T47D (cell line): ENCODE measurements around the gene SHROOM3.
"Not testable (repeated sequence)": the region's sequence is repeated elsewhere in the genome, so short reads cannot be mapped to it uniquely, and the experiment has no call there.

Experiments
- DNase-seq, 2 experiments: peaks; one replicate each; pipeline versions ENCODE4 v3.0.0 to v3.0.0-alpha.2; 2011 to 2012; ENCODE audit warnings: low read depth in 1 of 2, low spot score in 1 of 2
- JUND ChIP-seq: IDR thresholded peaks from 2 replicates; pipeline ENCODE4 v1.6.1; 2012; ENCODE audit warnings: low read depth
- in situ Hi-C: cut with HindIII; loops from 2 replicates; pipeline ENCODE4 v1.10.0; 2016; ENCODE audit warnings: low sequenced_read_pairs, low pct_unique_long_range_greater_than_20kb

The SHROOM3 gene

GRCh38 chr4:76426272-76426671, 8.8 kb upstream of the SHROOM3 start:
- in situ Hi-C loops, result no loop called here
- peak in 1 of 2 experiments; percentile 41 for DNase-seq
- no peak for TF ChIP-seq JUND

- TF ChIP-seq JUND, result no peak
- in situ Hi-C loops, result no loop called here
- DNase-seq, result no peak
Observed at GRCh38 chr4:76429636-76430035, 5.4 kb upstream of the SHROOM3 start.

DNA sequence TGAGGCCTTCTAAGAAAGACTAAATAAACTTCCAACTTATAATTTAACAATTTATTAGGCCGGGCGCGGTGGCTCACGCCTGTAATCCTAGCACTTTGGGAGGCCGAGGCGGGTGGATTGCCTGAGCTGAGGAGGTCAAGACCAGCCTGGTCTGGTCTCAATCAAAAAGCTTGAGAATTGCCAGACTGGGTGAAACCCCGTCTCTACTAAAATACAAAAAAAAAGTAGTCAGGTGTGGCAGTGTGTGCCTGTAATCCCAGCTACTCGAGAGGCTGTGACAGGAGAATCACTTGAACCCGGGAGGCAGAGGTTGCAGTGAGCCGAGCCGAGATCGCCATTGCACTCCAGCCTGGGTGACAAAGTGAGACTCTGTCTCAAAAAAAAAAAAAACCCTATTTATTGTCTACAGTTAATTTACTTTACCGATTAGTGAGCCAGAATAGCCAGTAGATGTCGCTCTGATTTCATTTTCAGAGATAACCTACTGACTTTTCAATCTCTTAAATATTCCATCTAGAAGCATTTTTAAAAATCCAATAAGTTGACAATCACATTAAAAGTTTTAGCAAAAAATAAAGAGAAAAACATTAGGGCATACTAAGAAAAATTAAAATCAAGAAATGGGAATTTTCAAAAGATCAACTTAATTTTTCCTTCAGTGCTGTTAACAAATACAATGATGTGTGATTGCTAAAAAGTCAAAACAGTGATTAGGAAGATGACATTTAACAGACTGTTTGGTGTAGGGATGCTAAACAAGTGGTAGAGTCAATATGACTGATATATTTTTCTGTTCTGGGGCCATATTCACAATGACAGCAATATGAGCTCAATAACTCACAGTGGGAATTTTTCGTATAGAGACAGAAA, 4.3 kb upstream of the SHROOM3 start:
- in situ Hi-C loops, result no loop called here
- TF ChIP-seq JUND, result no peak
- DNase-seq, result peak in 1 of 2 experiments; percentile 49

DNA sequence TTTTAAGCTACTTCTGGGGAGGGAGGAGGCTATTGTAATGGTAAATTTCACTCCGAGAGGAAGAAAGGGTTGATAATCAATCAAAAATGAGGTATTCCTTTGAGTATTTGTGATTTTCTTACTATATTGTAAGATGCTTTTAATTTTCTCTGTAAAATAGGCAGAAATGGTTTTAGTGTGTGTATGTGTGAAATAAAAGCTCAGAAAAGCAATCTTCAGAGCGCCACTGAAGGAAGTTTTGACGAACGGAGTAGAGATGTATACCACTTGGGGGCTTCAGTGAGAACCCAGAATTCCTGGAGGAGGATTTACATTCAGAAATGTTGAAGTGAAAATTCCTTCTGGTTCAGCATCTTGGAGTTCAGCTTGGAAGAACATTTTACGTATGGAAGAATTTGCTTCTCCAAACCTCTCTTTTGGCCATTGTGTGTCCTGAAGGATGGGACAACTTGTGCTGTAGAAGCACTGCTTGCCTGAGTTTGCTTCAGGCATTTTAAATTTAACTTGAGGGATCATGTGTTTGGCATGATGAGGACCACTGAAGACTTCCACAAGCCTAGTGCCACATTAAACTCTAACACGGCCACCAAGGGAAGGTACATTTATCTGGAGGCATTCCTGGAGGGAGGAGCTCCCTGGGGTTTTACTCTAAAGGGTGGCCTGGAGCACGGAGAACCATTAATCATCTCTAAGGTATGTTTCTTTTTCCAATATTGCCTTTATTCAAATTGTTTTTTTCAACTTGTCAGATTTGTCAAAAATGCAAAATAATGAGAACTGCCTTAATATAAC, 695 bp downstream of the SHROOM3 start:
- no peak for DNase-seq
- in situ Hi-C loops, result no loop called here
- TF ChIP-seq JUND, result no peak

- no peak for DNase-seq
- in situ Hi-C loops, result no loop called here
- no peak for TF ChIP-seq JUND
Observed at GRCh38 chr4:76439491-76439890, 4.5 kb downstream of the SHROOM3 start.

- TF ChIP-seq JUND, result no peak
- in situ Hi-C loops, result no loop called here
- DNase-seq, result no peak
Observed at GRCh38 chr4:76441881-76442280, 6.9 kb downstream of the SHROOM3 start.

DNA sequence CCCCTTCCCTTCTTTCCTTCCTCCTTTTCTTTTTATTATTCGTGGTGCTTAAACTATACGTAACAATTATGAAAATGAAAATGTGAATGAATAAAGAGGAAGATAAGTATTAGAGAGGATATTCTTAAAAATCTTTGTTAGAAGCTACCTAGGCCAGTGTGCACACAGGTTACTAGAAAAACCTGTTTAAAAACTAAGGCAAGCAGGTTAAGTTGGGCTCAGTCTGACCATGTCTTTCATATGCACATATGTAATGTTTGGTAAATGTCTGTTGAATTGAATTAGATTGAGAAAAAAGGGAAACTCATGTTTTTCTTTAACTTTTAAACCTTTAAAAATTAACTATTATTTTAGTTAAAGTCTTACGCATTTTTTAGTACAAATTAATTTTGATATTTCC, 7.8 kb downstream of the SHROOM3 start:
- in situ Hi-C loops, result no loop called here
- TF ChIP-seq JUND, result no peak
- peak in 1 of 2 experiments; percentile 21 for DNase-seq

- no peak for DNase-seq
- no peak for TF ChIP-seq JUND
- in situ Hi-C loops, result no loop called here
Observed at GRCh38 chr4:76443376-76443775, 8.3 kb downstream of the SHROOM3 start.

DNA sequence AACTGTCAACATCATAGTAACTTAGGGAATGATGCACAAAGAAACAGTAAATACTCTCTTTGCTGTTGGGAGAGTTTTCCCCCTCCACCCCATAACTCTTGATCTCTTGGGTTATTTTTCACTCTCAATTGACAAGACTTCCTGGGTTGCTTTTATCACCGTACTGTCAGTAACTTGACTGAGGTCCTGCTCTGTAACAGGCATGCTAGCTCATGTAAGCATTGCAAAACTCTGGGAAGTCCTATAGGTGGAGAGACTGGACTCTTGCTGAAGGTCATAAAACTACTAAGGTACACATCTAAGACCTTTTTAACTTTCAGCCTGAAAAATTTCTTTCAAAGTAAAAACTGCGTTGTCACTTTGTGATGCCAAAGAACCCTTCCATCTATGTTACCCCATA, 10.9 kb downstream of the SHROOM3 start:
- no peak for DNase-seq
- in situ Hi-C loops, result no loop called here
- TF ChIP-seq JUND, result no peak

DNA sequence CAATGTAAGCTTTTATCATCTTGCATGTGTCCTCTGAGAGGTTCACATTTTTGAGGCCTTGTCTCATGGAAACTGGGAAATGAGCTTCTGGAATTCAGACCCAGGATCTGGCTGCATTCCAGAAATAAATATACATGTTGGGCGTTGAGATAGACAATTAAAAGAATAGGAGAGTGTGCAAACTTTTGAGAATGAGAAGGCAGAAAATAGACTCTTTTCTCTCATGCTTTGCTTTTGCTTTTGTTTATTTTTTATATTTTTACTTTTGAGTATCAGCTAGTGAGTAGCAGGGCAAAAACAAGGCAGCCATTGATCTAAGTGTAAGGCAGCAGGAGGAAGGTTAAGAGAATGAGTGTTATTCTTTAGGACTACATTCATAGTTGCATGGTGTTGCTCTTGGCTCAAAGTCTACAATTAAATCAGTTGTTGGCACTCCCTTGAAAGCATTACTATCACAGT, 12.4 kb downstream of the SHROOM3 start:
- no peak for DNase-seq
- TF ChIP-seq JUND, result no peak
- in situ Hi-C loops, result no loop called here

DNA sequence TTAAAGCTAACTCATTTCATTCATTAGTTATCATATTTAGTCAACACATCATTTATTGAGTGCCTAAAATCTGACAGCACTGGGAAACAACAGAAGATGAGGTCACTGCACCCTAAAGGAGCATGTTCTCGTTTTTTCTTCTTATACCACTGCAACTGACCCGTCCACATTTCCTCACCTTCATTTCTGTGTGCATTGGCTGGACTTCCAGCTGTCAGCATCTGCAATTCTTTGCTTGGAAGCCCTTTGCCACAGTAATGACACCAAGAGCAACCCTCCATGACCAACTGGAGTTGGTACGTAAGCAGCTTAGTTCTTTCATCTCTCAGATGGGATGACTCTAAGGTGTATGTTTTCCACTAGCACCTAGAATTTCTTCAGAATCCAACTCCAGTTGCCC, 13.2 kb downstream of the SHROOM3 start:
- no peak for TF ChIP-seq JUND
- in situ Hi-C loops, result no loop called here
- DNase-seq, result no peak

GRCh38 chr4:76449362-76449767, 14.3 kb downstream of the SHROOM3 start:
- DNase-seq, result no peak
- in situ Hi-C loops, result no loop called here
- TF ChIP-seq JUND, result no peak

GRCh38 chr4:76449833-76450232, 14.8 kb downstream of the SHROOM3 start:
- TF ChIP-seq JUND, result no peak
- in situ Hi-C loops, result no loop called here
- no peak for DNase-seq

DNA sequence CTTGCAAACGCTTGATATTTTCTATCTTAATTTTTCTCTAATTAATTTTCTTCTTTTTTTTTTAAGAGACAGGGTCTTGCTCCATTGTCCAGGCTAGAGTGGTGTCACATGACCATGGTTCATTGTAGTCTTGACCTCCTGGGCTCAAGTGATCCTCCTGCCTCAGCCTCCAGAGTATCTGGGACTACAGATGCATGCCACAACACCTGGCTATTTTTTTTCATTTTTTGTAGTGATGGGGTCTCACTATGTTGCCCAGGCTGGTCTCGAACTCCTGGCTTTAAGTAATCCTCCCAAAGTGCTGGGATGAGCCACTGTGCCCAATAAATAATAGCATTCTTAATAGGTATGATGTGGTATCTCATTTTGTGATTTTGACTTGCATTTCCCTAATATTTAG, 18.2 kb downstream of the SHROOM3 start:
- no peak for TF ChIP-seq JUND
- no peak for DNase-seq
- in situ Hi-C loops, result no loop called here

DNA sequence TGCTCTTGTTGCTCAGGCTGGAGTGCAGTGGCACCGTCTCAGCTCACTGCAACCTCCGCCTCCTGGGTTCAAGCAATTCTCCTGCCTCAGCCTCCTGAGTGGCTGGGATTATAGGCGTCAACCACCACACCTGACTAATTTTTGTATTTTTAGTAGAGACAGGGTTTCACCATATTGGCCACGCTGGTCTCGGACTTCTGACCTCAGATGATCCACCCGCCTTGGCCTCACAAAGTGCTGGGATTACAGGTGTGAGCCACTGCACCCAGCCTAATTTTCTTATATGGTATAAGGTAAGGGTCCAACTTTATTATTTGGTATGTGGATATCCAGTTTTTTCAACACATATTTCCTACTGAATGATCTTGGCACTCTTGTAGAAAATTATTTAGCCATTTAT, 19.0 kb downstream of the SHROOM3 start:
- in situ Hi-C loops, DNase-seq: not testable (repeated sequence)
